Hepatic stellate cell (primary cell): ENCODE data around the gene METTL4.
"Not testable (repeated sequence)": the region's sequence is repeated elsewhere in the genome, so short reads cannot be mapped to it uniquely, and the experiment has no call there.

ENCODE experiments used
- DNase-seq: peaks from one replicate; pipeline ENCODE4 v3.0.0; 2011; ENCODE audit warnings: low spot score

The METTL4 gene

DNA sequence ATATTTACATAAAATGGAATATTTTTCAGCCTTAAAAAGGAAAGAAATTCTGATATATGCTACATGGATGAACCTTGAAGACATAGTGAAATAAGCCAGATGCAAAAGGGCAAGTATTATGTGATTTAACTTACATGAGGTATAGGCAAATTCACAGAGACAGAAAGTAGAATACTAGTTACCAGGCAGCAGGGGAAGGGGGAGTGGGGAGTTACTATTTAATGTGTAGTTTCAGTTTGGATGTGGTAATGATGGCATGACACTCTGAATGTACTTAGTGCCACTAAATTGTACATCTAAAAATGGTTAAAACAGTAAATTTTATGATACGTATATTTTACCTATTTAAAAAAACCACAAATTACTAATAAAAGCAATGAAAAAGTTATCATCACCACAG is 12.1 kb downstream of the METTL4 start:
- DNase-seq = no peak

GRCh38 chr18:2557536-2557935 is 13.8 kb downstream of the METTL4 start:
- DNase-seq = no peak

DNA sequence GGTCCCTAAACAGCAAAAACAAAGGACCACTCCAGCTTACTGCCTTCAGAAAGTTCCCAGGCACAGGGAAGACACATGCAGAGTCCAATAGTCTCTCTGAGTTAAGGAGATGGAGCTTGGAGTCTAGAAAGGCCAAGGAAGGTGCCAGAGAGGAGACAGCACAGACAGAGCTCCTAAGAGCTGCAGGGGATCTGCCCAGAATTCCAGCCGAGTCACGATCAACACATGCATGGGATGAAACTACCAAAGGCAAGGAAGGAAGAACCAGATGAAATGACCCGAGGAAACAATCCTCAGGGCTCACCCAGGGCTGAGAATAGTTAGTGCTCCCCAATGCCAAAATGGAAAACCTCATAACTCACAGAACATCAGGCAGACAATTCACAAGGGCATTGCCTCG is 15.4 kb downstream of the METTL4 start:
- no peak for DNase-seq

DNA sequence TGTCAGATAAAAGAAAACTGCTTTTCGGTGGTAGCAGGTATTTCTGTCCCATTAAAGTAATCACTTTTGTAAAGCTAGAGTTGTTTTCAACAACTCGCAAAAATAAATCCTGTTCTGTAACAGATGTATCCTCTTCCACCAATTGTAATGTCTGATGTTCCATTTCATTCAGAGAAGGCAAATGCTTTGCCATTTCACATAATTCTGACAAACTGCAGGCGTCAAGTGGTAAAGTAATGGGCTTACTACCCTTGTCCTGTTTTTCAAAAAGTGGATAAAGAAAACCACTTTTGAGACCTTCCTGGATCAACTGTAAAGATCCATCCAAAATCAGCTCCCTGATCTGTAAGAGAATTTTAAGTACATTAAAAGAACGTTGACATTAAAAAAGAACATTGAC is 16.6 kb downstream of the METTL4 start:
- no peak for DNase-seq

DNA sequence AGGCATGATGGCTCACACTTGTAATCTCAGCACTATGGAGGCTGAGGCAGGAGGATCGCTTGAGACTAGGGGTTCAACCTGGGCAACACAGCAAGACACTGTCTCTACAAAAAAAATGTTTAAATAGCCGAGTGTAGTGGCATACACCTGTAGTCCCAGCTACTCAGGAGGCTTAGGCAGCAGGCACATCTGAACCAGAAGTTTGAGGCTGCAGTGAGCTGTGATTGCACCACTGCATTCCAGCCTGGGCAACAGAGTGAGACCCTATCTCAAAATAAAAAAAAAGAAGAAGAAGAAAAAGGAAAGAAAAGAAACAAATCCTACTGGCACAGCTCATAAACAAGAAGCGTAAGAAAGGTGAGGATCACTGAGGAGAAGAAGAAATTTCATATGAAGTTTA is 19.9 kb downstream of the METTL4 start:
- no peak for DNase-seq

GRCh38 chr18:2549462-2549861 is 21.8 kb downstream of the METTL4 start:
- DNase-seq = no peak

- DNase-seq = peak; percentile 12
These were observed 23.7 kb downstream of the METTL4 start for GRCh38 chr18:2547477-2548087.

DNA sequence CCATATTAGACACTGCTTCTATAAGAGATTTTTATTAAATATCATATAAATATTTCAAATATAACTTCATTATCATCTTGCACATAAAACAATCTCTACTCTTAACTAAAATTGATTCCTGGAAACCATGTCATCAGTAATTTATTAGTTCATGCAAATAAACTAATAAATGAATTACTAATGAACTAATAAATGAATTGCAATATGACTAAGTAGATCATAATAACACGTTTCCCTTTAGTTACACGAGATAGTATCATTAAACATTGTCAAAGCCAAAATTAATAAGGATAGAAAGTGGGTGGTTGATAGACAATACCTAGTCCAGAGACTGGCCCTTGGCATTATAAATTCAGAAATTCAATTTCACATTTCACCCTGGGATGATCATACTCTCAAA is 26.1 kb downstream of the METTL4 start:
- no peak for DNase-seq

DNA sequence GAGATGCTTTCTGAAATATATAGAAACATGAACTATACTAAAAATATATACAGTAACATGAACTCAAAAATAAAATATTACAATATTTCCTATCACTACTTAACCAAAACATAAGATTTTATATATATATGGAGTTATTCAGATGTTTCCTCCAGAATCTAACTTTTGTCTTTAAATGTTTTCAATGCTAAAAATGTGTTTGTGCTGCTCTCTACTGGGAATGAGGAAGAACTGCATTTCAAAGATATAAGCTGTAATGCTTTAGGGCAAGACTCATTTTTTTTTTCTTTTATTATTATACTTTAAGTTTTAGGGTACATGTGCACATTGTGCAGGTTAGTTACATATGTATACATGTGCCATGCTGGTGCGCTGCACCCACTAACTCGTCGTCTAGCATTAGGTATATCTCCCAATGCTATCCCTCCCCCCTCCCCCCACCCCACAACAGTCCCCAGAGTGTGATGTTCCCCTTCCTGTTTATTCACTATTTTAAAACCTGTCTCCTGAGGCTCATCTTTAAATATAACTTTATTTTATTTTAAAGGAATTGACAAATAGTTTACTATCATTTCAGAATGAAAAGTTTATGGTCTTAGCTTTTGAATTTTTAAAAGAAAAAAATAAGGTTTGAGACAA is 29.3 kb downstream of the METTL4 start:
- DNase-seq = peak; percentile 8

- DNase-seq = no peak
These were observed 30.7 kb downstream of the METTL4 start for GRCh38 chr18:2540575-2540974.

DNA sequence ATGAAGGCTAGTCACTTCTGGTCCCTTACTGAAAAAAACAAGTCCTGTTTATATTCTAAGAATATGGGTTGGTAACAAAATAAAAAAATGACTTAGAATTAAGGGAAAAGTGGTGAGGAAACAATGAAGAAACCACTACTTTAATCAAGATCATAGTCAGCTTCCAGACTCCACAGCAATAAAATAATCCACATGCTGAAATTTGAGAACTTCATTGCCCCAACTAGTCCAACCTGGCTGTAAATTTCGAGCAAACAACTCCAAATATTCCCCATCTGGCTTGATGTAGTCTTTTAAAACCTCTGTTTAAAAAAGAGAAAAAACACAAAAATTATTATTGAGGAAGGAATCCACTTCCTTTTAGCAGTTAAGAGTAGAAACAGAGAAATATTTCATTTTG is 32.5 kb downstream of the METTL4 start:
- DNase-seq = no peak

DNA sequence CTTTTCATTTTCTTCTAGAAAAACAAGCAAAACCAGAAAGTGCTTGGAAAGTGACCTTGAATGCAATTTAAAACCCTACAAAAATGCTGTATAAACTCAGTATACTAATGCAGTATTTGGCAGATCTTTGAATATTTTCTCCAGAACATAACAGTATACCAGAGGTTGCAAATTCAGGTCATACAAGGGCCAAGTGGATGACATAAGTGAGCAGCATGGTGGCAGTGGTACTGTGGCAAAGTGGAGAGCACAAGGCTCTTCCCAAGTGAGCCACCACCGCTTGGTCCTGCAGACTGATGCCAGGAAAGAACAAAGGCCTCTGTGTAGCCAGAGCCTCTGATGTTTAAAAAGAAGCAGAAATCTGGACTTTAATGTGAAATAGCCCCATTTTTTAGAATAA is 33.1 kb downstream of the METTL4 start:
- no peak for DNase-seq

DNA sequence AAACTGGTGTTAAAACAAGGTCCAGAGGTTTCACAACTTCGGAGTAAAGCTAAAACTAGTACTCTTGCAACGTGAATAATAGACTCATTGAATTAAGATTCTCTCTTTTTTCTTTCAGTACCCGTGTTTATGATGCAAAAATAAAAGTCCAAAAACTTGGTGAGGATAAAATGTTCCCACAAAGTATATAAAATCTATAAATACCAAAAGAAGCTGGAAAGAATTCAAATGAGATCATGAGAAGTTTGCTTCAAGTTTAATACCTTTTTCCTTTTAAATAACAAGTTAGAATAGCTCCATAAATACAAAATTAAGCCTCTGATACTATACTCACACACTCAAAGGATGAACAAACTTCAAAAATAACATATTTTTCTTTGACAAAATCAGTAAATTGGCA is 34.0 kb downstream of the METTL4 start:
- no peak for DNase-seq

DNA sequence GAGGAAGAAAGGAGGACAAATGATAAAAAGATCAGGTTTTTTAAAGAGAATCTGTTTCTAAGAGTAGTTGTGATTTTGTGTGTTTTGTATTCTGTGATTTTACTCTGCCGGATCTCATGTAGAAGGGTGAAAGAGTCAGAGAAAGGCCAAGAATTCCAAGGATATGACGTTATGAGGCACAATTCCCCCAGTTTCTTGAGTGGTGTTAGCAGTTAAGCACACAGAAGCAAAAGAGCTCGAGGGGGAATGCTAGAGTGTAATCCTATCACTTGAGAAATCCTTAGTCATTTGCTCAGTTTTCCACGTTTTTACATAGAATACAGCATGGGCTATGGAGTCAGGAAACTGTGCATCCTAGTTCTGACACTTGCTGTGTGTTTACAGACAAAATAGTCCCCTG is 34.8 kb downstream of the METTL4 start:
- DNase-seq = peak; percentile 24

- DNase-seq = no peak
These were observed 35.2 kb downstream of the METTL4 start for GRCh38 chr18:2536063-2536462.

GRCh38 chr18:2535419-2535910 is 35.8 kb downstream of the METTL4 start:
- no peak for DNase-seq

DNA sequence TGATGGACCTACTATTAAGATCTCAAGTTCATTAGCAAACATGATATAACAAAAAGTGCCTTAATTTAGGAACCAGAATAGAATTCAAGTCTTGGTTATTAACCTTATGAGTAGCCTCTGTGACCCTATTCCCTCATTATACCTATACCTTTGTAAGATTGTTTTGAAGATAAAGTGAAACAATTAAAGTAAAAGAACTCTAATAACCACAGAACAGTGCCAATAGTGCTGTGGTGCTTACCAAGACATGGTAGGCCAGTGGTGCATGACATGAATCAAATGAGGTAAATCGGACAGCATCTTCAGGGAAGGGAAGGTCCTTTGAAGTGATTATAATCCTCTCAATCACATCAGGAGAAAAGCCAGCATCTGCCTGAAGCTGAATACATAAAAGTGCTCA is 36.4 kb downstream of the METTL4 start:
- no peak for DNase-seq

DNA sequence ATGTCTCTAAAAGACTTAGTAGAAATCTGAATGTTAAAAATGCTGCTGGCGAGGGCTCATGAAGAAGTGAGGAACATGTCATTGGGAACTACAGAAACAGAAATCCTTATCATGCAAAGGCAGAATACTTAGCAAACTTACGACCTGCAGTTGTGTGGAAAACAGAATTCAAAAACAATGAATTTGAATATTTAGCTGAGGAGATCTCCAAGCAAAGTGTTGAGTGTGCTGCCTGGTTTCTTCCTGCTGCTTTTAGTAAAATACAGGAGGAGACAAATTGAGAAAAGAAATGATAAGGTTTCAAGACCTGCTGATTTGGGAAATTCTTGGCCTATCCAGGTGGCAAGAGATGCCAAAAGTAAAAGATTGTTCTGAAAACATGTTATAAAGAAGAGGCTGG is 38.5 kb downstream of the METTL4 start:
- DNase-seq = no peak

DNA sequence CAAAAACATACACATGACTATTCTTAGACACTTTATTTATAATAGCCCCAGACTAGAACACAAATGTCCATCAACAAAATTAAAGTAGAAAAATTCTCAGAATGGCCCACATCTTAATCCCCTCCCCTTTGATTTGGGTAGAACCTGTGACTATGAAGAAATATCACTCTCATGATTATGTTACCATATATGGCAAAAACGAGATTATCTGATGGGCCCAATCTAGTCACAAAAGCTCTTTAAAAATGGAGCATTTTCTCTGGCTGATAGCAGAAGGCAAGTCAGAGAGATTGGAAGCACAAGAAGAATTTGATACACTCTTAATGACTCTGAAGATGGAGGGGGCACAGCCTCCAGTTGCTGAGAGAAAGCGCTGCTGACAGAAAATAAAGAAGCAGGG is 39.6 kb downstream of the METTL4 start:
- DNase-seq = no peak

DNA sequence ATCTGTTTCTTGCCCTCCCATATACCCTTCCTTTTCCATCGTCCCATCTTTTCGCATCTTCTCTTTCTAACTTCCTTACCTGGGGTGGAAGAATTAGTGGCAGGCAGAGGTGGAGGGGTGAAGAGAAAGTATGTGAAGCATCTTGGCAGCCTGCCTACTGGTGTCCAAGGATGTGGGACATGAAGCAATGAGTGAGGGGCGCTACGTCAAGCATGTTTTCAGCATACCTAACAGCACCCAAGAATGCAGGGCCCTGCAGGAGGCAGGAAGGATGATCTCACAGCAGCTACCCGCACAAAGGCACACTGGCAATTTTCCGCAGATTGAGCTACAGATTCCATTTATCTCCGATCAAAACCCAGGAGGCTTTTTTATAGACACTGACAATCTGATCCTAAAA is 42.2 kb downstream of the METTL4 start:
- DNase-seq = no peak

DNA sequence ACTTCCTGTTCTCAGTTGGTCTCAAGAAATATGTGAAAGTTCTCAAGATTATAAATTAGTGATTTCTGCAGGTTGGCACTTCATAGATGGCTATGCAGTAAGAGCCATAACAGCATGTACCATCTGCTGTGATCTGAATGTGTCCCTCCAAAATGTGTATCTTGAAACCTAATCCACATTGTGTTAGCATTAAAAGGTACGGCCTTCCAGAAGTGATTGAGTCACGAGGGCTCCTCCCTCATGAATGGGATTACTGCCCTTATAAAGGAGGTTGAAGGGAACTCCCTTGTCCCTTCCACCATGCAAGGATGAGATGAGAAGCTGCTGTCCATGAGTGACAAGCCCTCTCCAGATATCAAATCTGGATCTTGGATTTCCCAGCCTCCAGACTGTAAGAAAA is 45.0 kb downstream of the METTL4 start:
- DNase-seq = no peak

- DNase-seq = not testable (repeated sequence)
These were observed 46.5 kb downstream of the METTL4 start for GRCh38 chr18:2524794-2525198.

GRCh38 chr18:2522112-2522511 is 49.2 kb downstream of the METTL4 start:
- DNase-seq = no peak

GRCh38 chr18:2518473-2518872 is 52.8 kb downstream of the METTL4 start:
- no peak for DNase-seq
